AG04449 (cell line): ENCODE measurements around the gene DARS1.

Experiments used
- CTCF ChIA-PET: fragments of 350-600 bp; formaldehyde crosslinking; extraction: SDS; loops from one replicate; lab custom pipeline; 2021; ENCODE audit warnings: antibody characterized with exemption; lab: Yijun Ruan, JAX
- POLR2A ChIA-PET: fragments of 400-600, 350-600 bp; formaldehyde crosslinking; extraction: SDS; loops from one replicate; lab custom pipeline; 2020; ENCODE audit warnings: antibody characterized with exemption, inconsistent platforms; lab: Yijun Ruan, JAX
- DNase-seq: peaks from one replicate; pipeline ENCODE4 v3.0.0-alpha.2; 2010; ENCODE audit warnings: low read depth, low spot score
- H3K4me3 ChIP-seq: 2 replicates; pipeline ENCODE4 v1.5.1; 2011; ENCODE audit warnings: low read depth, mild to moderate bottlenecking, control low read depth, low read length
- CTCF ChIP-seq: IDR thresholded peaks from one replicate; pipeline ENCODE4 v1.5.1; 2011; ENCODE audit warnings: mild to moderate bottlenecking, moderate library complexity, low read length, control low read depth, inconsistent platforms; ENCODE audit not compliant: insufficient read depth; ENCODE audit errors: missing control alignments

Gene DARS1

GRCh38 chr2:136023416-136023815, 38.0 kb upstream of the DARS1 start:
- CTCF ChIA-PET: no interaction called here
- TF ChIP-seq CTCF: no peak
- POLR2A ChIA-PET: no interaction called here
- DNase-seq: no peak
- H3K4me3 ChIP-seq: no peak overlapping the region

- ChIA-PET CTCF (no interaction called here), POLR2A (no interaction called here)
- no peak for TF ChIP-seq CTCF
- DNase-seq: no peak
- no peak overlapping the region for H3K4me3 ChIP-seq
Observed at GRCh38 chr2:136022396-136023146, 37.1 kb upstream of the DARS1 start.

GRCh38 chr2:136021976-136022375, 36.5 kb upstream of the DARS1 start:
- TF ChIP-seq CTCF: no peak
- H3K4me3 ChIP-seq: no peak overlapping the region
- no peak for DNase-seq
- ChIA-PET POLR2A (no interaction called here), CTCF (no interaction called here)

- no peak for TF ChIP-seq CTCF
- ChIA-PET CTCF (no interaction called here), POLR2A (no interaction called here)
- no peak overlapping the region for H3K4me3 ChIP-seq
- no peak for DNase-seq
Observed at GRCh38 chr2:136021406-136021805, 36.0 kb upstream of the DARS1 start.

- no peak for DNase-seq
- TF ChIP-seq CTCF: no peak
- ChIA-PET CTCF (no interaction called here), POLR2A (no interaction called here)
- H3K4me3 ChIP-seq: no peak overlapping the region
Observed at GRCh38 chr2:136020831-136021230, 35.4 kb upstream of the DARS1 start.

GRCh38 chr2:136019825-136020224, 34.4 kb upstream of the DARS1 start:
- CTCF ChIA-PET: interaction anchor here (1.5 to 1.6 kb wide), 2 partner anchors 15 to 106 kb away, joined by 3 to 4 read pairs; no protein-coding TSS in a partner anchor

More at GRCh38 chr2:136019825-136020224, 34.4 kb upstream of the DARS1 start:
- no peak for DNase-seq
- no peak overlapping the region for H3K4me3 ChIP-seq
- TF ChIP-seq CTCF: no peak
- POLR2A ChIA-PET: no interaction called here
